H1 (cell line): ENCODE data around the gene RAB44. TPM values are rescaled to one million over a fixed set of nuclear protein-coding genes. Genes with fewer than 3 reads are reported as not detected.

Experiments used
- CTCF ChIA-PET: fragments of 300-600 bp; sonication (Branson Sonifier 250); formaldehyde crosslinking; loops from one replicate; lab custom pipeline; 2021; ENCODE audit not compliant: partially characterized antibody; lab: Charles Lee
- POLR2A ChIA-PET: fragments of 300-600 bp; sonication (Branson Sonifier 250); formaldehyde crosslinking; loops from one replicate; lab custom pipeline; 2021; ENCODE audit warnings: inconsistent platforms; ENCODE audit not compliant: partially characterized antibody; lab: Charles Lee
- DNase-seq, 2 experiments: peaks; one replicate each; pipeline versions ENCODE4 v3.0.0 to v3.0.0-alpha.2; 2010 to 2022; ENCODE audit warnings: low spot score in 2 of 2, low read depth in 1 of 2, mixed read lengths in 1 of 2
- FAIRE-seq: peaks from 2 replicates; lab custom pipeline; 2011; peaks lifted over from hg19 to GRCh38; lab: Jason Lieb, UNC
- H2AFZ ChIP-seq: 2 replicates; pipeline ENCODE4 v1.8.1; 2012; ENCODE audit warnings: low read length, inconsistent platforms
- H2AK5ac ChIP-seq: 2 replicates; pipeline ENCODE4 v1.6.1; 2013; ENCODE audit warnings: low read depth, low read length
- H2BK120ac ChIP-seq: replicated peaks from 2 replicates; pipeline ENCODE3; 2013; ENCODE audit warnings: low read depth, low read length, inconsistent platforms
- H2BK12ac ChIP-seq: 2 replicates; pipeline ENCODE4 v1.6.1; 2013; ENCODE audit warnings: low read depth, low read length
- H2BK15ac ChIP-seq: 2 replicates; pipeline ENCODE4 v1.6.1; 2013; ENCODE audit warnings: low read length
- H2BK20ac ChIP-seq: 2 replicates; pipeline ENCODE4 v1.6.1; 2013; ENCODE audit warnings: low read length
- H2BK5ac ChIP-seq: 2 replicates; pipeline ENCODE4 v1.6.1; 2013; ENCODE audit warnings: low read depth, low read length
- H3K14ac ChIP-seq: 2 replicates; pipeline ENCODE4 v1.6.1; 2013; ENCODE audit warnings: inconsistent platforms; ENCODE audit not compliant: insufficient read length
- H3K18ac ChIP-seq: 2 replicates; pipeline ENCODE4 v1.6.1; 2013; ENCODE audit warnings: low read length; ENCODE audit errors: extremely low read depth
- H3K23ac ChIP-seq: 2 replicates; pipeline ENCODE4 v1.6.1; 2013; ENCODE audit warnings: inconsistent platforms; ENCODE audit not compliant: insufficient read length
- H3K23me2 ChIP-seq: 2 replicates; pipeline ENCODE4 v1.6.1; 2013; ENCODE audit warnings: low read depth, low read length
- H3K27ac ChIP-seq: 2 replicates; pipeline ENCODE4 v1.6.1; 2011; ENCODE audit warnings: low read depth, low read length, inconsistent platforms
- H3K27me3 ChIP-seq, 4 experiments: replicated peaks in 1 of 4; 1 replicate in 1 of 4; 2 replicates in 3 of 4; pipeline versions ENCODE4 v1.6.1 to v1.8.1; 2011 to 2013; ENCODE audit warnings: low read length in 3 of 4, mild to moderate bottlenecking in 3 of 4, inconsistent platforms in 2 of 4, mixed read lengths in 2 of 4, moderate library complexity in 1 of 4; ENCODE audit not compliant: control insufficient read depth in 3 of 4, insufficient read depth in 3 of 4; ENCODE audit errors: extremely low read depth in 1 of 4
- H3K36me3 ChIP-seq, 4 experiments: 2 replicates each; pipeline versions ENCODE4 v1.6.1 to v1.8.1; 2011 to 2013; ENCODE audit warnings: mild to moderate bottlenecking in 4 of 4, low read length in 3 of 4, moderate library complexity in 2 of 4, control low read depth in 1 of 4, inconsistent platforms in 1 of 4; ENCODE audit not compliant: insufficient read depth in 4 of 4, control insufficient read depth in 2 of 4
- H3K4ac ChIP-seq: replicated peaks from 2 replicates; pipeline ENCODE3; 2013; ENCODE audit warnings: low read length, low read depth, mixed read lengths, inconsistent platforms; ENCODE audit not compliant: insufficient read length
- H3K4me1 ChIP-seq, 4 experiments: replicated peaks in 1 of 4; 1 replicate in 1 of 4; 2 replicates in 3 of 4; pipeline versions ENCODE4 v1.6.1 to v1.8.1; 2011 to 2013; ENCODE audit warnings: low read length in 3 of 4, inconsistent platforms in 2 of 4, mixed read lengths in 1 of 4; ENCODE audit not compliant: insufficient read depth in 4 of 4, control insufficient read depth in 3 of 4
- H3K4me2 ChIP-seq, 2 experiments: 2 replicates each; pipeline versions ENCODE4 v1.6.1 to v1.8.1; 2011 to 2013; ENCODE audit warnings: low read depth in 2 of 2, low read length in 2 of 2, control low read depth in 1 of 2, inconsistent platforms in 1 of 2, mild to moderate bottlenecking in 1 of 2; ENCODE audit not compliant: insufficient read depth in 1 of 2
- H3K4me3 ChIP-seq, 4 experiments: fragments of 200-600, 300-600 bp in 1 of 4; sonication (generic), shearing (Covaris generic), sonication (Bioruptor Twin) in 1 of 4; 2 replicates each; pipeline versions ENCODE4 v1.5.1 to v1.8.1; 2011 to 2016; ENCODE audit warnings: low read length in 4 of 4, low read depth in 3 of 4, control low read depth in 2 of 4, inconsistent platforms in 2 of 4, mild to moderate bottlenecking in 2 of 4, mixed read lengths in 1 of 4, moderate library complexity in 1 of 4; ENCODE audit not compliant: insufficient read depth in 2 of 4; ENCODE audit errors: extremely low read depth in 1 of 4
- H3K56ac ChIP-seq: replicated peaks from 2 replicates; pipeline ENCODE3; 2013; ENCODE audit warnings: low read depth, mild to moderate bottlenecking, mixed read lengths, low read length, inconsistent platforms; ENCODE audit not compliant: insufficient read length
- H3K79me1 ChIP-seq: 2 replicates; pipeline ENCODE4 v1.6.1; 2013; ENCODE audit warnings: low read depth, low read length, control low read depth
- H3K79me2 ChIP-seq, 2 experiments: 2 replicates each; pipeline versions ENCODE4 v1.6.1 to v1.8.1; 2012 to 2013; ENCODE audit warnings: low read length in 2 of 2, mild to moderate bottlenecking in 2 of 2, inconsistent platforms in 1 of 2; ENCODE audit not compliant: insufficient read depth in 2 of 2, control insufficient read depth in 1 of 2
- H3K9ac ChIP-seq, 4 experiments: replicated peaks in 1 of 4; 1 replicate in 1 of 4; 2 replicates in 3 of 4; pipeline versions ENCODE4 v1.6.1 to v1.8.1; 2011 to 2013; ENCODE audit warnings: low read depth in 3 of 4, low read length in 3 of 4, control low read depth in 2 of 4, mild to moderate bottlenecking in 2 of 4, moderate library complexity in 2 of 4, inconsistent platforms in 1 of 4; ENCODE audit errors: extremely low read depth in 1 of 4
- H3K9me3 ChIP-seq, 2 experiments: 2 replicates each; pipeline versions ENCODE4 v1.6.1 to v1.8.1; 2012 to 2013; ENCODE audit warnings: mild to moderate bottlenecking in 2 of 2, moderate library complexity in 2 of 2, control low read depth in 1 of 2, inconsistent platforms in 1 of 2, low read depth in 1 of 2, low read length in 1 of 2, mixed read lengths in 1 of 2; ENCODE audit not compliant: insufficient read depth in 2 of 2
- H4K20me1 ChIP-seq, 2 experiments: replicated peaks in 1 of 2; 2 replicates each; pipeline versions ENCODE3 to v1.8.1; 2011 to 2013; ENCODE audit warnings: inconsistent platforms in 2 of 2, low read length in 2 of 2, mild to moderate bottlenecking in 1 of 2; ENCODE audit not compliant: insufficient read depth in 2 of 2, control insufficient read depth in 1 of 2
- H4K5ac ChIP-seq: 2 replicates; pipeline ENCODE4 v1.6.1; 2013; ENCODE audit warnings: low read length, low read depth, mixed read lengths, inconsistent platforms; ENCODE audit not compliant: insufficient read length
- H4K8ac ChIP-seq: 2 replicates; pipeline ENCODE4 v1.8.0; 2013; ENCODE audit warnings: mild to moderate bottlenecking, moderate library complexity, low read length, inconsistent platforms; ENCODE audit not compliant: insufficient read depth; ENCODE audit errors: extremely low read depth
- H4K91ac ChIP-seq: replicated peaks from 2 replicates; pipeline ENCODE3; 2013; ENCODE audit warnings: low read length, mixed read lengths, inconsistent platforms; ENCODE audit not compliant: insufficient read length
- BACH1 ChIP-seq: IDR thresholded peaks from 2 replicates; pipeline ENCODE4 v1.6.1; 2012; ENCODE audit warnings: low read length, improper control_type of control experiment
- CBX8 ChIP-seq: fragments of 300-800, 300-1000 bp; sonication (generic); IDR thresholded peaks from 2 replicates; pipeline ENCODE4 v1.7.1; 2016; ENCODE audit warnings: low read depth, low read length, borderline replicate concordance
- E2F6 ChIP-seq: IDR thresholded peaks from 2 replicates; pipeline ENCODE4 v1.6.1; 2012; ENCODE audit warnings: inconsistent platforms
- POLR2AphosphoS5 ChIP-seq: IDR thresholded peaks from 2 replicates; pipeline ENCODE4 v1.6.1; 2011; ENCODE audit warnings: low read depth, low read length
- POU5F1 ChIP-seq: IDR thresholded peaks from 2 replicates; pipeline ENCODE4 v1.6.1; 2011; ENCODE audit warnings: low read depth, mild to moderate bottlenecking, low read length, moderate library complexity
- TBP ChIP-seq: IDR thresholded peaks from 2 replicates; pipeline ENCODE4 v1.6.1; 2011; ENCODE audit warnings: low read depth, low read length, improper control_type of control experiment
- WGBS, 2 experiments: shearing (Covaris generic) in 1 of 2; methylation state at CpG; one replicate each; pipeline versions ENCODE4 v1.1.6 to v1.1.7; 2013 to 2015; ENCODE audit warnings: low lambda C conversion rate in 2 of 2, mixed read lengths in 2 of 2, inconsistent platforms in 1 of 2, low coverage in 1 of 2, missing lambda C conversion rate in 1 of 2; ENCODE audit not compliant: insufficient replicate concordance in 2 of 2, insufficient coverage in 1 of 2, insufficient read length in 1 of 2; ENCODE audit errors: extremely low coverage in 1 of 2, missing lambda C conversion rate in 1 of 2; 5-methylcytosine and 5-hydroxymethylcytosine counted together
- polyA plus RNA-seq, 7 experiments: library from polyadenylated mRNA; depleted of rRNA in 3 of 7; stranded (reverse) in 5 of 7; unstranded in 2 of 7; fragments of >200 nt in 5 of 7; fragments of 200-250 nt in 2 of 7; gene quantifications; 1 replicate in 5 of 7; 2 replicates in 1 of 7; 4 replicates in 1 of 7; pipeline versions ENCODE4 v1.2.1 to v1.2.3, GENCODE V29; 2011 to 2013; ENCODE audit warnings: missing spikeins in 2 of 7, mixed read lengths in 2 of 7
- total RNA-seq: library from RNA; stranded (reverse); fragmentation: NEBNext Ultra II Directional; extraction: Animal tissue kit (Norgen Biotek cat#: 25700); gene quantifications from 2 replicates; pipeline ENCODE4 v1.2.1, GENCODE V29; 2021

Gene RAB44
- total and polyA plus RNA-seq, 2 of the 8 experiments (the other 6 are each of a cell fraction or from before 2014, with no cell fraction given) = 0.02 TPM; not detected in 1

GRCh38 chr6:36769183-36769675 is 71.6 kb downstream of the RAB44 start:
- H3K79me1 ChIP-seq = no peaks in the 10 kb centered on the region
- H3K14ac ChIP-seq = no peak overlapping the region
- no peak overlapping the region for H3K4me3 ChIP-seq
- H2BK20ac ChIP-seq = 0 out of 2 replicates have a peak overlapping the region, but pooled peaks have one; percentile 13
- 69% methylated on average over 7 of the region's 7 CpGs; no CpG with 5 or more reads in 1 of the 2 experiments for WGBS, 2 experiments
- FAIRE-seq = no peak
- no peak overlapping the region for H3K4me2 ChIP-seq
- no peak overlapping the region for H4K5ac ChIP-seq
- ChIA-PET POLR2A (interaction anchor here (1.2 to 1.7 kb wide), 4 partner anchors 9 to 105 kb away, joined by 3 to 5 read pairs (median 3); partner anchors contain the start of gene PPIL1), CTCF (interaction anchor here (0.7 to 13.6 kb wide), 16 partner anchors 9 to 438 kb away, joined by 3 to 293 read pairs (median 4); partner anchors contain the start of gene C6orf89)
- H2BK5ac ChIP-seq = no peak overlapping the region
- H3K27ac ChIP-seq = no peak overlapping the region
- H2BK12ac ChIP-seq = no peak overlapping the region
- no peak overlapping the region for H3K4ac ChIP-seq
- no peak overlapping the region for H3K18ac ChIP-seq
- H2BK15ac ChIP-seq = no peak overlapping the region
- H3K9me3 ChIP-seq = no peaks in the 10 kb centered on the region
- no peak overlapping the region for H3K56ac ChIP-seq
- no peaks in the 10 kb centered on the region for H3K36me3 ChIP-seq
- H3K4me1 ChIP-seq = peaks cover 0 to 16% (median 7%) of the 10 kb centered on the region in 4 experiments; a peak in 6 of 7 replicates
- H2AK5ac ChIP-seq = no peak overlapping the region
- peak in 1 of 2 experiments; percentile 19 for DNase-seq
- H3K23ac ChIP-seq = no peak overlapping the region
- H3K79me2 ChIP-seq = no peaks in the 10 kb centered on the region
- H2BK120ac ChIP-seq = no peak overlapping the region
- no peak overlapping the region for H2AFZ ChIP-seq
- no peak overlapping the region for H4K8ac ChIP-seq
- no peak overlapping the region for H3K9ac ChIP-seq
- no peak overlapping the region for H4K91ac ChIP-seq
- no peaks in the 10 kb centered on the region for H4K20me1 ChIP-seq
- no peaks in the 10 kb centered on the region for H3K27me3 ChIP-seq
- TF ChIP-seq POLR2AphosphoS5 = no peak
- no peak for TF ChIP-seq POU5F1
- no peak for TF ChIP-seq CBX8
- no peak for TF ChIP-seq BACH1
- no peak for TF ChIP-seq TBP
- TF ChIP-seq E2F6 = no peak
- H3K23me2 ChIP-seq = no peaks in the 10 kb centered on the region
